NK-92 treated with Interleukin-12 subunit alpha and Interleukin-12 subunit beta, amount 100 ng/mL, for 24 hours (cell line): ENCODE data around the gene SDK1.

ENCODE experiments used
- DNase-seq: peaks from one replicate; lab custom pipeline; 2025; lab: John Stamatoyannopoulos, UW

SDK1 gene

DNA sequence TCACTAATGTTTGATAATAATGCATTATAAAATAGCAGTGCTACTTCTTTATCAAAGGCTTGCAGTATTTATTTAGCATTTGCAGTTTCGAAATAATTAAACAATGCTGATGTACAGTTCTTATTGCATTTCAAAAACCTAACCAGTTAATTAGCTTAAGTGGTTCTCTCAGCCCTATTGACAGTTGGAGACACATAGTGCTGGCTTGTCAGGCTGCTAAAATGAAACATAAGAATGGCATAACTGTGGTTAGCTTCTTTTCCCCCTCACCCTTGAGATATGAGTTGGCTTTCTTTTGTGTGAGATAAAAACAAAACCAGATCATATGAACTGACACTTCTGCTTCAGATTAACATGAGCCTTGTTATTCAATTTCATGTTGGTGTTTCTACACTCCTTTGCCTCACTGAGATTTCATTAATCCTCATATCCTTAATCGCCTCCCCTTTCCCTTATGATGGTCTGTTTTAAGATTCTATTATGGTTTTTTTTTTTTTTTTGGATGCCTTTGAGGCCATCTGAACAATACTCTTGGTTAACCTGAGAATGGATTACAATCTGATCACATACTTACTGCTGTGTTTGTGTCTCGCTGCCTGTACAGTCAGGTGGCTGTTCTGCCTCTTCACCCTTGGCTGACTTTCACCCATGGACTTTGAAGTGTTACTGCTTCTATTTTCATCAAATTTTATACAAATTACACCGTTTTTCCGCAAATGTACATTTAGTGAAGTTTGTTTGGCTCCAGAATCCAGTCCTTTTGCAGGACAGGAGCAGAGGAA lies 108.0 kb downstream of the SDK1 start:
- DNase-seq = no peak

- DNase-seq = no peak
Observed at GRCh38 chr7:3412871-3413270, 111.8 kb downstream of the SDK1 start.

DNA sequence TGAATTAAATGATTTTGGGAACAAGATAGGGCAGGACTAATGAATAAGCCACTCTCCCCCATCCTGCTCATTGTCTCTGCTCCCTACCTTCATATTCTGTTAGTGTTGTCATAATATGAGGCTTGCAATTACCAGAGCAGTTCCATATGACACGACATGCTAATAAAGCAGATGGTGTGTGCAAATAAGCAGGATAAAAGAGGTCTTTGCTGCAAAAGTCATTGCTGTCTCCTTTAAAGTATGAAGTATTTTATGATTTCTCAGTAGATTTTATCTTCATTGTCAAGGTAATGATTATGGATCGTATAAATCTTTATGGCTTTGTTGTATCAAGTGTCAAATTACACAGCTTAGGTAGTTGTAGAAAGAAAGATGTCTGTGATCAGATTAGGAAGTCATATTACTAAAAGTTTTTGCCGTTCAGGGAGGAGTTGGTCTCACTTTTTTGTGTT lies 114.8 kb downstream of the SDK1 start:
- no peak for DNase-seq

DNA sequence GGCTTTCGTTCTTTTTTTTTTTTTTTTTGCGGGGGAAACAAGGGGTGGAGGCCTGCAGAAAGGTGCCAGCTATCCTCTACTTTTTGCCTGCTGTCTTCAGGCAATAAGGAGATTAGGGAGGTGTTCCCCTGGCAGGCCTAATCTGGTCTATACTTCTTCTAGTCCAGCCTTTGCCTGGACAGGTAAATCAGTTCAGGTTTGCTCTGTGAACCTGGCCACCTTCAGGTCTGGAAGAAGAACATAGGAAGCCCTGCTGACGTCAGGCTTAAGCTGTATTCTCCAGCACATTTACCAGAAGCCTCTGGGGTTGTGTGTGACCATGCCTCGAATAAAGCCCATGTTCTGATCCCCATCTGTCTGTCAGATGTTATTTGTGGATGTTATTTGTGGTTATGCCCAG lies 115.4 kb downstream of the SDK1 start:
- DNase-seq = no peak

- no peak for DNase-seq
Observed at GRCh38 chr7:3425087-3425486, 124.0 kb downstream of the SDK1 start.

- DNase-seq = no peak
Observed at GRCh38 chr7:3426064-3426463, 125.0 kb downstream of the SDK1 start.

GRCh38 chr7:3427957-3428356 lies 126.9 kb downstream of the SDK1 start:
- DNase-seq = no peak

DNA sequence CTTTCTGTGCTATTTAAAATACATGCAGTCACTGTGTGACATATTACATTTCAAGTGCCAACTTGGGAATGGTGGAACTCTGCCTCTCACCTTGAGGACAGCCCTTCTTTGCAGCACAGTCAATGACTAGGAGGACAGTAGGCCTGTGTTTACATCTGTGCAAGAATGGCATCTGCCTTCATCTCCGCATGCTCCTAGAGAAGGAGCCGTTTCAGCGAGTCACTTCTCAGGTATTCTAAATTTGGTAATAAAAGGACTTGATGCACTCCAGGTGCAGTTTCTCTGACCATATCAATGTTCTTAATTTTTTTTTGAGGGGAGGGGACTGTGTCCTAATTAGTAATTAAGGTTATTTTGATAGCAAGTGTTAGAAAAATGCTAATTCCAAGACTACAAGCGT lies 128.9 kb downstream of the SDK1 start:
- DNase-seq = no peak

DNA sequence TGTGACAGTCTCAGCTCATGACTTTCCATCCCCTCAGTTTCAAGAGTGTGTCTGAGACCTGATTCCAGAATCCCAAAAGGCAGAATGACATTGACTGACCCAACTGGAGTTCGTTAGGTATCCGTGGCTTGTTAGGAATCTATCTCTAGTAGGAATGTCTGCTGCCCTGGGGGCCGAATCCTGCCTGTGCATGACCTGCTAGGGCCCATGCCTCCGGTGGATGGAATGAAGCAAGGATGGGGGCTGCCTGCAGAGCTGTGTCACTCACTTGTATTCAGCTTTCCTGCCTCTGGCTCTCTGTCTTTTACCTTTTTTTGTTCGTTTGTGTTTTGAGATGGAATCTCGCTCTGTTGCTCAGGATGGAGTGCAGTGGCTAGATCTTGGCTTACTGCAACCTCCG lies 129.5 kb downstream of the SDK1 start:
- no peak for DNase-seq

- DNase-seq = no peak
Observed at GRCh38 chr7:3431306-3431705, 130.3 kb downstream of the SDK1 start.

DNA sequence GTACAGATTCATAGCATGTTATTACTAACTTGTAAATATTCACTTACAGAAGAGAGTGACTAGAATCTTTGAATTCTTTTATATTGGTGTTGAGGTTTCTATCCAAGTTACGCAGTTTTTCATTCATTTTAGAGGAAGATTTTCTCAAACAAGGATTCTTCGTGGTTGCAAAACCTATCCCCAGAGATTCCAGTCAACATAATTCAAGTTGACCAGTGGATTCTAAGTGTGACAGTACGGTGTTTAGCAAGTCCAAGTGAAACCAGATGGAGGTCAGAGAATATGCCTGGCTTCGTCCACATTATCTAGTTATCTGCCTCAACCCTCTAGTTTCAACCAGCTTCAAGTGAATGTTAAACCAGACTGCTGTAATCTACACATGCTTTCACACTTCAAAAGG lies 131.9 kb downstream of the SDK1 start:
- DNase-seq = no peak

DNA sequence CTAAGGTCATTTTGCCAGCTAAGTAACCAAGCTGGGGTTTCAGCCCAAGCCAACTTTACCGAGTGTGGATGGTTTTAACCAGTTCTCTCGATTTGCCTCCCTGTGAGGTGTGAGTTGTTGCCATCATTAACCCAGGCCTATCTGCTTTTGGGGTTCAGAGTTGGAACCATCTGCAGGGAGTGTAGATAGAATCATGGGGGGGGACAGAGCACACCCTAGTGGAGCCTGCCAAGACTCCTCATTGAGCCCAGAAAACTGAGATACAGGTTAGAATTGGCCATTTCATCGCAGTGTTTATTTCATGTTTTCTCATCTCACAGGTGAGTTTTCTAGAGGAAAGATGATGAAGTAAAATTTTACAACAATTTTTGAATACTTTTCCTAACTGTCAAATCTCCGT lies 133.6 kb downstream of the SDK1 start:
- no peak for DNase-seq

DNA sequence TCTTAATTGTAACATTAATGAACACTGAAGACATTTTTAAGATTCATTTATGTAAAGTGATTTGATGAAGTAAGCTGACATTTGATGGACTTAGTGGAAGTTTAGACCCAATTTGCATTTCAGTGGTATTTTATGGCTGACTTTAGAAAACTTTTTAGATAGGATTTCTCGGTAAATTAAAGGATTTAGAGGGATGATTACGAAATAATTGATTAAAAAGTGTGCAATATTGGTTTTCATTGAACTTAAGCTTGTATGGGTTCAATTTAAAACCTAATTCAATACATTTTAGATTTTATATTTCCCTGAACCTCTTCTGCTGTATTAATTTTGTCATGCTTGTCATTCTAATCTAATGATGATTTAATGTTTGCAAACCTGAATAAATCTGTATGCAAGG lies 135.1 kb downstream of the SDK1 start:
- DNase-seq = no peak

GRCh38 chr7:3436746-3437145 lies 135.7 kb downstream of the SDK1 start:
- DNase-seq = no peak

DNA sequence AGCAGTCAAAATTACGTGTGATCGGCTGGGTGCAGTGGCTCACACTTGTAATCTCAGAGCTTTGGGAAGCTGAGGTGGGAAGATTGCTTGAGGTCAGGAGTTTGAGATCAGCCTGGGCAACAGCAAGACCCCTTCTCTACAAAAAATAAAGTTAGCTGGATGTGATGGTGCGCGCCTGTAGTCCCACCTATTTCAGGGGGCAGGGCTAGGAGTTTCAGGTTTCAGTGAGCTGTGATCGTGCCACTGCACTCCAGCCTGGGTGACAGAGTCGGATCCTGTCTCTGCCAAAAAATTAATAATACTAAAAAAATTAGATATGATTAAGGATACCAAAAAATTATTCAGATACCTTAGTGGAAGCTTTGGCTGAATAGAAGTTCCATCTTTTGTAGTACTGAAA lies 136.4 kb downstream of the SDK1 start:
- no peak for DNase-seq

DNA sequence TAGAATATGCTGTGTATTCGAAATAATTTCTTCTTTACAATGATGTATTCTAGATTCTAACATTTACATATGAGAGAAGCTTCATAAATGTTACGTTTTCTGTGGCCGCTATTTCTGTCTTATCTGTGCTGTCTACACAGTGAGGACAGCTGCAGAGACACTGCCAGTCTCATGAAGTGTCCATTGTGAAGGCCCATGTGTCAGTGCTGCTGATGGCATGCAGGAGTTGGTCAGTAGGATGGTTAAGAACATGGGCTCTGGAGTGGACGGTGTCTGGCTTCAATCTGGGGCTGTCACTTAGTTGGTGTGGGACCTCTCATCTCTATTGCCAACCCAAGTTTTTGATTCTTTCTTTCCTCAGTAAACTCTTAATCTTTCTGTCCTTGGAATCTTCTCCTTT lies 137.3 kb downstream of the SDK1 start:
- no peak for DNase-seq

- no peak for DNase-seq
Observed at GRCh38 chr7:3439333-3440030, 138.4 kb downstream of the SDK1 start.

GRCh38 chr7:3440509-3440908 lies 139.5 kb downstream of the SDK1 start:
- no peak for DNase-seq

DNA sequence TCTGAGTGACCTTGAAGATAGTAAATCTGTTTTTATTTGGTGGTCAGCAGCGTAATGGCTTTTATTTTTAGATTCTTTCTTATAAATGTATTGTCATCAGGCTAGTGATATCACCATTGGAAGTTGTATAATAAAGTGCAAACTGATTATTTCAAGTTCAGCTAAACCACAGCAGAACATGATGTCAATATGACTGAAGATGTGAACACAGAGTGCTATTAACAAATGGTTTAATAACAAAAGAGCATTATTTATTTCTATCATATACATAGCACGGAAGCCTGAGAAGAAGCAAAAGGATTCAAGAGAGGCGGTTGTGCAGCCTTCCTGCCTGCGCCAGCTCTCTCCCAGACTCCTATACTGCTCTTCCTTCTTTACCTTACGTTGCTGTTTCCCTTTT lies 142.7 kb downstream of the SDK1 start:
- no peak for DNase-seq

- no peak for DNase-seq
Observed at GRCh38 chr7:3446786-3447185, 145.7 kb downstream of the SDK1 start.

GRCh38 chr7:3451701-3452100 lies 150.6 kb downstream of the SDK1 start:
- no peak for DNase-seq

DNA sequence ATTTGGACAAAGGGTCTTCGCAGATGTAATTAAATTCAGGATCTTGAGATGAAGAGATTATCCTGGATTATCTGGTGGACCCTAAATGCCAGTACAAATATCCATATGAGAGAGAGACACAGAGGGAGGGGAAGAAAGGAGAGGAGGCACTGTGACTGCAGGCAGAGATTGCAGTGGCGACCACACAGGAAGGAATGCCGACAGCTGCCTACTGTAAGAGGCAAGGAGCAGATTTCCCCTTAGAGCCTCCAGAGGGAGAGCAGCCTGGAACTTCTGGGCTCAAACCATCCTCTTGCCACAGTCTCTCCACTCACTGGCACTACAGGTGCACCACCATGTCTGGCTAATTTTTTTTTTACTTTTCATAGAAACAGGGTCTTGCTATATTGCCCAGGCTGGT lies 152.3 kb downstream of the SDK1 start:
- DNase-seq = no peak

GRCh38 chr7:3455806-3456595 lies 154.9 kb downstream of the SDK1 start:
- DNase-seq = no peak
